Ishikawa (cell line): ENCODE measurements around the gene MGAT4C.

Experiments used
- EGR1 ChIP-seq: IDR thresholded peaks from 2 replicates; pipeline ENCODE4 v1.6.1; 2012
- EP300 ChIP-seq: IDR thresholded peaks from 2 replicates; pipeline ENCODE4 v1.6.1; 2012; ENCODE audit warnings: borderline replicate concordance
- REST ChIP-seq: IDR thresholded peaks from 2 replicates; pipeline ENCODE4 v1.6.1; 2012; ENCODE audit warnings: low read depth, mild to moderate bottlenecking
- TAF1 ChIP-seq: IDR thresholded peaks from 2 replicates; pipeline ENCODE4 v1.6.1; 2012; ENCODE audit warnings: low read depth, mild to moderate bottlenecking
- YY1 ChIP-seq: IDR thresholded peaks from 2 replicates; pipeline ENCODE4 v1.6.1; 2012; ENCODE audit warnings: low read depth

GRCh38 chr12:86117711-86118110 lies 138.5 kb downstream of the MGAT4C start:
- no peak for TF ChIP-seq REST
- TF ChIP-seq YY1: no peak
- no peak for TF ChIP-seq EGR1
- no peak for TF ChIP-seq EP300
- TF ChIP-seq TAF1: no peak
